OCI-LY3 (cell line): ENCODE data around the gene SLC36A3.

Experiments
- CTCF ChIP-seq: fragments of 200-600, 300-600 bp; sonication (generic); IDR thresholded peaks from 2 replicates; pipeline ENCODE4 v1.5.1; 2014; ENCODE audit warnings: antibody characterized with exemption, low read length, low read depth
- EZH2phosphoT487 ChIP-seq: fragments of 200-600 bp; shearing (Covaris generic); IDR thresholded peaks from 2 replicates; pipeline ENCODE4 v1.6.1; 2018; ENCODE audit warnings: antibody characterized with exemption, mixed run types, low read depth

DNA sequence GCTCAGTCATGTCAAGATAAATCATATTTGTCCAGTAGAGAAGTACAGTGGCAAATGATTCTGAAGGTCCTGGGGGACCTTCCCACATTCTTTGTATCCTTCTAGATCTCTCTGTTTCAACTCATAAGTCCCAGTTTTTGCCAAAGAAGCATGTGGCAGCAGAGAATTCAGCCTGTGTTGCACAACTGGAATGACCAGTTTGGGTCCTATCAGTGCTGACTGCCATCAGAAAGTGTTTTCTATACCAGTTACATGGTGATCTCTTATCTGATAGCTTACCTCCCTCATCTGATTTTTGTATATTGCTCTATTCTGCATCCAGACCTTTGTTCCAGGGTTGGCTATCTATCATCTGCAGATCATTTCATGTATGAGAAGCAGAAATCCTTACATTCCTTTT, 28.9 kb downstream of the SLC36A3 start:
- TF ChIP-seq CTCF (no peak), EZH2phosphoT487 (no peak)
